ENCODE data around the gene YKT6.

Gene YKT6

DNA sequence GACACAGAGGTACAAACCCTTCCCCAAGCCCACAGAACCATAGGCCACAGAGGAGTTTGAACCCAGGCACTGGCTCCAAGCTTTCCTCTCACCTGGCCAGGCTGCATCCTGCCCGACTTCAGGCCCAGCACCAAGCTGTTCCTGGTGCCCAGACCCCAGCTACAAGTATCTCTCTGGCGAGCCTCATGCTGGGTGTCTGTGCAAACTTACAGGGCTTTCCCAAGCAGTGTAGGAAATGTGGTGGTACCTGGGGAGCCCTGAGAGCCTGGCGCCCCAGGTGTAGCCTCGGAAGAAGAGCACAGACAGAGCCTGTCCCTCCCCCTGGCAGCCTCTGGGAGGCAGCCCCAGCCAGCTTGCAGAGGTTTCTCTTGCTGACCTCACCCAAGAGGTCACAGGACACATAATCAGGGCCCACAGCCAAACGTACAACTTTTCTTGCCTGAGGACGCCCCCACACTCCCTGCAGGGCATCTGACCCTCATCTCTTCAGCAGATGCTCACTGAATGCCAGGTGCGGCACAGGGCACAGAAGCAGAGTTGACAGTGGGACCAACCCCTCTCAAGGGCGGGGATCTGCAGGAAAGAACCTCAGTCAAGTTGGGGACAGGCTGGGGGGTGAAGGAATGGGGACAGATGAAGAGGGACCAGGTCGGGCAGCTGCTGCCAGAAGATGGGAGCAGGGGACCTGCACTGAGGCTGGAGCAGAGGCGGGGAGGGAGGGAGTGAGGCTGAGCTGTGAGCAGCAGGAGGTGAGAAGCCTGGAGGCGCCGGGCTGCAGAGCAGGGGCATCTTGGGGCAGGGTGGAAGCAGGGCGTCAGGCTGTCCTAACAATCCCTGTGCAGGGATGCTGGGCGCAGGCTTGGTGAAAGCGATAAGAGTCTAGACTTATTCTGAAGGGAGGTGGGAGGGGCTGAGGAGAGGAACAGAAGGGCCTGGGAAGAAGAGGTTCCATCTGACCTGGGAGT is 43.4 kb upstream of the YKT6 start:
- no peak overlapping the region for H3K9ac ChIP-seq (ENCODE audit: low read depth, low read length, poor library complexity)
- no peak overlapping the region for H2BK120ac ChIP-seq (ENCODE audit: low read depth, low read length)
- H2AFZ ChIP-seq (ENCODE audit: low read length) = no peak overlapping the region
- no peak overlapping the region for H2AK5ac ChIP-seq (ENCODE audit: low read depth, low read length)
- no peak overlapping the region for H3K4me3 ChIP-seq (ENCODE audit: low read length in 2 of 2)
- no peaks in the 10 kb centered on the region for H3K9me3 ChIP-seq (replicated peaks in 1 of 2; ENCODE audit: control insufficient read depth in 2 of 2, insufficient read depth in 1 of 2, low read depth in 1 of 2, low read length in 2 of 2)
- no peaks in the 10 kb centered on the region for H3K79me1 ChIP-seq (ENCODE audit: low read depth, low read length)
- peaks cover 0 to 72% (median 0%) of the 10 kb centered on the region in 3 experiments for H3K27me3 ChIP-seq (ENCODE audit: control insufficient read depth in 3 of 3, insufficient read depth in 3 of 3, low read depth in 1 of 3, low read length in 3 of 3)
- no peak overlapping the region for H3K27ac ChIP-seq (replicated peaks; ENCODE audit: low read length)
- no peak overlapping the region for H2BK15ac ChIP-seq (ENCODE audit: low read length)
- no peak overlapping the region for H3K18ac ChIP-seq (ENCODE audit: low read length)
- no peak for DNase-seq (ENCODE audit: low spot score)
- H3K23ac ChIP-seq (ENCODE audit: low read depth, low read length, poor library complexity) = no peak overlapping the region
- H3K14ac ChIP-seq (ENCODE audit: low read length) = no peak overlapping the region
- WGBS, 2 donors (ENCODE audit: extremely low coverage in 2 of 2, insufficient read length in 2 of 2, insufficient replicate concordance in 1 of 2) = no CpG with 5 or more reads among the region's 15 CpGs
- H3K4ac ChIP-seq (ENCODE audit: low read length) = no peak overlapping the region
- H2BK5ac ChIP-seq (ENCODE audit: low read length) = peak overlapping the region; percentile 55
- no peak overlapping the region for H3K4me2 ChIP-seq (ENCODE audit: insufficient read depth, low read length, poor library complexity, severe bottlenecking)
- no peak overlapping the region for H4K91ac ChIP-seq (ENCODE audit: low read depth, low read length, poor library complexity)
- H3K36me3 ChIP-seq (replicated peaks in 1 of 2; ENCODE audit: control insufficient read depth in 2 of 2, insufficient read depth in 2 of 2, low read length in 2 of 2) = no peaks in the 10 kb centered on the region
- H4K8ac ChIP-seq (ENCODE audit: low read depth, low read length) = no peak overlapping the region
- H2BK12ac ChIP-seq (ENCODE audit: low read length) = no peak overlapping the region
- H3K4me1 ChIP-seq (ENCODE audit: control insufficient read depth in 2 of 2, insufficient read depth in 1 of 2, low read depth in 1 of 2, low read length in 2 of 2) = peaks cover 0 to 6% of the 10 kb centered on the region in 2 donors

DNA sequence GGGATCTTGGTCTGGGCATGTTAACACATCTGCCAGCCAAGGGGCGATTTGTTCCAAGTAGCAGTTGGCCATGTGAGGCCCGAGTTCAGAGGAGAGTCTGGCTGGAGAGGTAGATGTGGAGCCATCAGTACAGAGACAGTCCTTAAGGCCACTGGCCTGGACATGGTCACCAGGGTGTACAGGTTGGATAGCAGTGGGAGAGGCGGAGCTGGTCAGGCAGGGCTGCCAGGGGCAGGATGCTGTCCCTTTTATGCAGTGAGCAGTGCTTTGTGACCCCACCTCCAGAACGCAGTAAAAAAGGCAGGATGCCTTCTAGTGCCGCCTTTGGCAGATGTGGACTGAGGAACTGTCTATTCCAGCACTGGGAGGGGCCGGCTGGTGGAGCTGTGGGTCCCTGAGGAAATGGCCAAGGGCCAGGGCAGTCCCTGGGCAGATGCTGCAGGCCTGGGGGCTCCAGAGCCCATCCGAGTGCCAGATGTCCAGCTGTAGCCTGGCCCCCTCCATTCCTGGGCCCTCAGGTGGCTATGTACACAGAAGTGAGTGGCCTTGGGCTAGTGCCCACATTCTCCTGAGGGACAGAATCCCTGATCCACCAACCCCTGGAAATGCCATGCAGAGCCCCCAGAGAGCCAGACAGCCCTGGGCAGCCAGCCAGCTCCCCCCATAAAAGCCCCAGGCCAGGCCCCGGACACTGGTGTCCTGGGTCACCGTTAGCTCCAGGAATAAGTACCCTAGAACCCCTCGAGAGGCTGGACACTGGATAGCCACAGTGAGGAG is 42.5 kb upstream of the YKT6 start:
- Histone ChIP-seq H4K8ac (ENCODE audit: low read depth, low read length) (no peak overlapping the region), H3K18ac (ENCODE audit: low read length) (peak overlapping the region; percentile 53), H3K36me3 (replicated peaks in 1 of 2; ENCODE audit: control insufficient read depth in 2 of 2, insufficient read depth in 2 of 2, low read length in 2 of 2) (no peaks in the 10 kb centered on the region), H3K4me2 (ENCODE audit: insufficient read depth, low read length, poor library complexity, severe bottlenecking) (no peak overlapping the region), H2AK5ac (ENCODE audit: low read depth, low read length) (peak overlapping the region; percentile 40), H4K91ac (ENCODE audit: low read depth, low read length, poor library complexity) (no peak overlapping the region), H2BK120ac (ENCODE audit: low read depth, low read length) (peak overlapping the region; percentile 24), H3K9ac (ENCODE audit: low read depth, low read length, poor library complexity) (no peak overlapping the region), H2BK15ac (ENCODE audit: low read length) (no peak overlapping the region), H2BK5ac (ENCODE audit: low read length) (peak overlapping the region; percentile 55), H2BK12ac (ENCODE audit: low read length) (peak overlapping the region; percentile 63), H3K14ac (ENCODE audit: low read length) (no peak overlapping the region), H3K4me1 (ENCODE audit: control insufficient read depth in 2 of 2, insufficient read depth in 1 of 2, low read depth in 1 of 2, low read length in 2 of 2) (peaks cover 0 to 6% of the 10 kb centered on the region in 2 donors), H3K27ac (replicated peaks; ENCODE audit: low read length) (no peak overlapping the region), H3K4ac (ENCODE audit: low read length) (no peak overlapping the region), H2AFZ (ENCODE audit: low read length) (no peak overlapping the region), H3K9me3 (replicated peaks in 1 of 2; ENCODE audit: control insufficient read depth in 2 of 2, insufficient read depth in 1 of 2, low read depth in 1 of 2, low read length in 2 of 2) (no peaks in the 10 kb centered on the region), H3K27me3 (ENCODE audit: control insufficient read depth in 3 of 3, insufficient read depth in 3 of 3, low read depth in 1 of 3, low read length in 3 of 3) (peaks cover 0 to 72% (median 0%) of the 10 kb centered on the region in 3 experiments), H3K4me3 (ENCODE audit: low read length in 2 of 2) (no peak overlapping the region), H3K79me1 (ENCODE audit: low read depth, low read length) (no peaks in the 10 kb centered on the region), H3K23ac (ENCODE audit: low read depth, low read length, poor library complexity) (peak overlapping the region; percentile 6)
- no peak for DNase-seq (ENCODE audit: low spot score)
- WGBS, 2 donors (ENCODE audit: extremely low coverage in 2 of 2, insufficient read length in 2 of 2, insufficient replicate concordance in 1 of 2) = no CpG with 5 or more reads among the region's 10 CpGs

DNA sequence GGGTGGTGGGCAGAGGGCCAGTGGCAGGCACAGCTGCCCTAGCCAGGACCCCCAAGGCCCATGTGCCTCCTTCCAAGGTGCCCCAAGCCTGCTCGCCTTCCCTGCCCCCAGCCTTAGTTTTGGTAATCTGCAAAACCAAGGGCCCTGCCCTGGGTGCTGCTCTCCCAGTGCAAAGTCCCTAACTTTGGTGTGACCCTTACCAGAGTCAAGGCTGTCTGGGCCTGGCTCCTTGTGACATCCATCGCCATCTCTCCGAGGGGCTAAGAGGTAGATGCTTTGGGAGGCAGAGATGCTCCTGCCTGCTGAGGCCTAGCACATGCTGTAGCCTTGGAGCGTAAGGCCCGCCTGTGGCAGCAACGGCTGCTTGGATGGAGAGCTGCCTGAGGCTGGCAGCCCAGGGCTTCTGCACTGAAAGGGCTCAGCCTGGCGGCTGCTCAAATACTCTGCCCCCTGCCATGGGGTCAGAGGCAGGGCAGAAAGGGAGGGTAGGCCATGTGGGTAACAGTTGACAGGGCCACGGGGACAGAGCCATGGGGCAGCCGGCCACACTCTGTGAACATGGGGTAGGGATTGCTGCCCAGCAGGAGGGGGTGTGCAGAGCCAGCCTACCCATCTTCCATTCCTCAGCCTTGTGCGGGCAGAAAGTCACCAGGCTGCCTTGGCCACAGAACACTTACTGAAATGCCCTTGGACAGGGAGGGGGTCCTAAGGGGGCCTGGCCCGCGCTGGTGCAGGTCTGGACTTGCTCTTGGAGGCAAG is 41.7 kb upstream of the YKT6 start:
- Histone ChIP-seq H3K4me1 (ENCODE audit: control insufficient read depth in 2 of 2, insufficient read depth in 1 of 2, low read depth in 1 of 2, low read length in 2 of 2) (peaks cover 0 to 11% of the 10 kb centered on the region in 2 donors), H2BK12ac (ENCODE audit: low read length) (peak overlapping the region; percentile 63), H3K18ac (ENCODE audit: low read length) (peak overlapping the region; percentile 53), H3K4me2 (ENCODE audit: insufficient read depth, low read length, poor library complexity, severe bottlenecking) (no peak overlapping the region), H3K36me3 (replicated peaks in 1 of 2; ENCODE audit: control insufficient read depth in 2 of 2, insufficient read depth in 2 of 2, low read length in 2 of 2) (no peaks in the 10 kb centered on the region), H2AFZ (ENCODE audit: low read length) (no peak overlapping the region), H2AK5ac (ENCODE audit: low read depth, low read length) (peak overlapping the region; percentile 40), H2BK120ac (ENCODE audit: low read depth, low read length) (no peak overlapping the region), H2BK5ac (ENCODE audit: low read length) (peak overlapping the region; percentile 55), H4K91ac (ENCODE audit: low read depth, low read length, poor library complexity) (no peak overlapping the region), H3K9me3 (replicated peaks in 1 of 2; ENCODE audit: control insufficient read depth in 2 of 2, insufficient read depth in 1 of 2, low read depth in 1 of 2, low read length in 2 of 2) (no peaks in the 10 kb centered on the region), H3K23ac (ENCODE audit: low read depth, low read length, poor library complexity) (peak overlapping the region; percentile 6), H3K27me3 (ENCODE audit: control insufficient read depth in 3 of 3, insufficient read depth in 3 of 3, low read depth in 1 of 3, low read length in 3 of 3) (peaks cover 0 to 64% (median 0%) of the 10 kb centered on the region in 3 experiments), H3K79me1 (ENCODE audit: low read depth, low read length) (no peaks in the 10 kb centered on the region), H3K9ac (ENCODE audit: low read depth, low read length, poor library complexity) (no peak overlapping the region), H3K4ac (ENCODE audit: low read length) (no peak overlapping the region), H3K14ac (ENCODE audit: low read length) (peak overlapping the region; percentile 43), H3K27ac (replicated peaks; ENCODE audit: low read length) (no peak overlapping the region), H4K8ac (ENCODE audit: low read depth, low read length) (no peak overlapping the region), H3K4me3 (ENCODE audit: low read length in 2 of 2) (no peak overlapping the region), H2BK15ac (ENCODE audit: low read length) (peak overlapping the region; percentile 26)
- no CpG with 5 or more reads among the region's 12 CpGs for WGBS, 2 donors (ENCODE audit: extremely low coverage in 2 of 2, insufficient read length in 2 of 2, insufficient replicate concordance in 1 of 2)
- no peak for DNase-seq (ENCODE audit: low spot score)

All from neuronal stem cell (in vitro differentiated cells).